ENCODE data around the gene ZNF418.
"Not testable (repeated sequence)": the region's sequence is repeated elsewhere in the genome, so short reads cannot be mapped to it uniquely, and the experiment has no call there.

The ZNF418 gene

DNA sequence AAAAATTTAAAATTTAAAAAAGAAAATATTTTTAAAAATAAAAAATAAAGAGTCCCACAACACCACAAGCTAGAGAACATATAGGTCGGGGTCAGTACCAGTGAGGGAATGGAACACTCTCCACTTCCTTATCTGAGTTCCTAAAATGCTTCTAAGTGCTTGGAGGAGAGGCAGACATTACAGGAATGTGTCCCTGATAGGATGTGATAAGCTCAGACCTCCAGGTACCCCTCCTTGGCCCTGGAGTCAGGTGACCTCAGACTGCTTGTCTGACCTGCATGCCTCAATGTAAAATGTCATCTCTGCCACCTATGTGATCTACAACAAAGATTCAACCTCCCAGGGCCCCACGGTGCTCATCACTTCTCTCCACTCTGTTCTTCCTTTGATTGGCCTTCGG is 49.2 kb downstream of the ZNF418 start (continued):
- TF ChIP-seq SP7 (tag by site-specific recombination; IDR thresholded peaks at IDR 0.05) = no peak

- H3K36me3 ChIP-seq (ENCODE audit: control insufficient read depth in 2 of 2, insufficient read depth in 1 of 2, low read length in 2 of 2) = peaks cover 0 to 12% of the 10 kb centered on the region in 2 experiments; a peak in 2 of 3 replicates
- H3K4me3 ChIP-seq (ENCODE audit: low read depth, low read length); H3K4me1 ChIP-seq (ENCODE audit: control insufficient read depth, insufficient read depth, low read length); CTCF ChIA-PET; POLR2A ChIA-PET; H3K27ac ChIP-seq (ENCODE audit: extremely low read depth, low read depth, low read length); H3K9me3 ChIP-seq (ENCODE audit: control insufficient read depth, insufficient read depth, low read depth, low read length): not testable (repeated sequence)
- TF ChIP-seq ZNF18 (tag by site-specific recombination; IDR thresholded peaks at IDR 0.05) = 0 out of 2 replicates have a peak, but pooled peaks have one; percentile 17
- peak; percentile 93 for TF ChIP-seq SETDB1 (IDR thresholded peaks at IDR 0.05; ENCODE audit: insufficient read length, low read length)
Measured at GRCh38 chr19:57873883-57874799, 61.1 kb downstream of the ZNF418 start.

DNA sequence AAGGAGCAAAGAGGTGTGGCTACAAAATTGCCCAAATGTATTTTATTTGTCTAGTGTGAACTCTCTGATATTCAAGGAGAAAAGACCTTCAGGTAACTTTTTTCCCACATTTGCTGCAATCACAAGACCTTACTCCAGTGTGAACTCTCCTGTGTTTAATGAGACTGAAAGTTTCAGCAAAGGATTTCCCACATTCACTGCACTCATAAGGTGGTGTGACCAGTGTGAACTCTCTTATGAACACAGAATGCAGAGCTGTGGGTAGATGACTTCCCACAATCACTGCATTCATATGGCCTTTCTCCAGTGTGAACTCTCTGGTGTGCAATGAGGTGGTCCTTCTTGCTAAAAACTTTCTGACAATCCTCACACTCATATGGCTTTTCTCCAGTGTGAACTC is 62.8 kb downstream of the ZNF418 start:
- Histone ChIP-seq H3K4me3 (ENCODE audit: low read depth, low read length) (no peak overlapping the region), H3K9me3 (ENCODE audit: control insufficient read depth, insufficient read depth, low read depth, low read length) (peaks cover 8% of the 10 kb centered on the region), H3K27ac (ENCODE audit: extremely low read depth, low read depth, low read length) (no peak overlapping the region), H3K4me1 (ENCODE audit: control insufficient read depth, insufficient read depth, low read length) (no peaks in the 10 kb centered on the region), H3K36me3 (ENCODE audit: control insufficient read depth in 2 of 2, insufficient read depth in 1 of 2, low read length in 2 of 2) (peaks cover 7 to 19% of the 10 kb centered on the region in 2 experiments)
- POLR2A ChIA-PET = no interaction called here
- CTCF ChIA-PET = no interaction called here
- TF ChIP-seq HOXD13 (CRISPR knock-in tag; IDR thresholded peaks at IDR 0.05; ENCODE audit: borderline replicate concordance) = no peak
- no peak for TF ChIP-seq PRDM4 (tag by site-specific recombination; IDR thresholded peaks at IDR 0.05)
- TF ChIP-seq, protein P1, sequence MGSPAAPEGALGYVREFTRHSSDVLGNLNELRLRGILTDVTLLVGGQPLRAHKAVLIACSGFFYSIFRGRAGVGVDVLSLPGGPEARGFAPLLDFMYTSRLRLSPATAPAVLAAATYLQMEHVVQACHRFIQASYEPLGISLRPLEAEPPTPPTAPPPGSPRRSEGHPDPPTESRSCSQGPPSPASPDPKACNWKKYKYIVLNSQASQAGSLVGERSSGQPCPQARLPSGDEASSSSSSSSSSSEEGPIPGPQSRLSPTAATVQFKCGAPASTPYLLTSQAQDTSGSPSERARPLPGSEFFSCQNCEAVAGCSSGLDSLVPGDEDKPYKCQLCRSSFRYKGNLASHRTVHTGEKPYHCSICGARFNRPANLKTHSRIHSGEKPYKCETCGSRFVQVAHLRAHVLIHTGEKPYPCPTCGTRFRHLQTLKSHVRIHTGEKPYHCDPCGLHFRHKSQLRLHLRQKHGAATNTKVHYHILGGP (tag by site-specific recombination; IDR thresholded peaks at IDR 0.05) = no peak
- peak; percentile 78 for TF ChIP-seq SETDB1 (IDR thresholded peaks at IDR 0.05; ENCODE audit: insufficient read length, low read length)
- no peak for TF ChIP-seq ZFP69B (tag by site-specific recombination; IDR thresholded peaks at IDR 0.05)
- TF ChIP-seq ZNF426 (tag by site-specific recombination; IDR thresholded peaks at IDR 0.05) = no peak
- TF ChIP-seq ZFHX2 (tag by site-specific recombination; conservative IDR thresholded peaks at IDR 0.05) = no peak
- no peak for TF ChIP-seq ZNF121 (tag by site-specific recombination; IDR thresholded peaks at IDR 0.05)
- TF ChIP-seq ZNF23 (tag by site-specific recombination; IDR thresholded peaks at IDR 0.05; ENCODE audit: borderline replicate concordance) = no peak
- TF ChIP-seq ZFP37 (tag by site-specific recombination; IDR thresholded peaks at IDR 0.05) = no peak
- no peak for TF ChIP-seq ZNF280C (tag by site-specific recombination; IDR thresholded peaks at IDR 0.05)
- TF ChIP-seq ZNF18 (tag by site-specific recombination; IDR thresholded peaks at IDR 0.05) = peak; percentile 80
- no peak for TF ChIP-seq HOXC10 (CRISPR knock-in tag; IDR thresholded peaks at IDR 0.05)
- no peak for TF ChIP-seq ZNF549 (tag by site-specific recombination; IDR thresholded peaks at IDR 0.05)
- TF ChIP-seq ZNF398 (tag by site-specific recombination; IDR thresholded peaks at IDR 0.05) = no peak
- no peak for TF ChIP-seq ZNF324 (tag by site-specific recombination; IDR thresholded peaks at IDR 0.05)
